HUES6 (cell line): ENCODE results near the gene RAET1E.
"Not testable (repeated sequence)": the region's sequence is repeated elsewhere in the genome, so short reads cannot be mapped to it uniquely, and the experiment has no call there.

Source experiments
- H3K27ac ChIP-seq: 2 replicates; pipeline ENCODE4 v1.7.0; 2013; ENCODE audit warnings: low read depth, mild to moderate bottlenecking, low read length, inconsistent platforms
- H3K27me3 ChIP-seq: 2 replicates; pipeline ENCODE4 v1.6.1; 2013; ENCODE audit warnings: low read length; ENCODE audit not compliant: control insufficient read depth, insufficient read depth
- H3K36me3 ChIP-seq: 2 replicates; pipeline ENCODE4 v1.6.1; 2013; ENCODE audit warnings: low read length; ENCODE audit not compliant: control insufficient read depth, insufficient read depth
- H3K4me1 ChIP-seq: 2 replicates; pipeline ENCODE4 v1.6.1; 2013; ENCODE audit warnings: low read length; ENCODE audit not compliant: control insufficient read depth, insufficient read depth
- H3K4me3 ChIP-seq: 2 replicates; pipeline ENCODE4 v1.5.1; 2013; ENCODE audit warnings: low read depth, low read length
- H3K9ac ChIP-seq: one replicate; pipeline ENCODE4 v1.6.1; 2013; ENCODE audit warnings: mild to moderate bottlenecking, low read length
- H3K9me3 ChIP-seq: 2 replicates; pipeline ENCODE4 v1.6.1; 2013; ENCODE audit warnings: low read depth, low read length; ENCODE audit not compliant: control insufficient read depth, insufficient read depth

RAET1E gene

DNA sequence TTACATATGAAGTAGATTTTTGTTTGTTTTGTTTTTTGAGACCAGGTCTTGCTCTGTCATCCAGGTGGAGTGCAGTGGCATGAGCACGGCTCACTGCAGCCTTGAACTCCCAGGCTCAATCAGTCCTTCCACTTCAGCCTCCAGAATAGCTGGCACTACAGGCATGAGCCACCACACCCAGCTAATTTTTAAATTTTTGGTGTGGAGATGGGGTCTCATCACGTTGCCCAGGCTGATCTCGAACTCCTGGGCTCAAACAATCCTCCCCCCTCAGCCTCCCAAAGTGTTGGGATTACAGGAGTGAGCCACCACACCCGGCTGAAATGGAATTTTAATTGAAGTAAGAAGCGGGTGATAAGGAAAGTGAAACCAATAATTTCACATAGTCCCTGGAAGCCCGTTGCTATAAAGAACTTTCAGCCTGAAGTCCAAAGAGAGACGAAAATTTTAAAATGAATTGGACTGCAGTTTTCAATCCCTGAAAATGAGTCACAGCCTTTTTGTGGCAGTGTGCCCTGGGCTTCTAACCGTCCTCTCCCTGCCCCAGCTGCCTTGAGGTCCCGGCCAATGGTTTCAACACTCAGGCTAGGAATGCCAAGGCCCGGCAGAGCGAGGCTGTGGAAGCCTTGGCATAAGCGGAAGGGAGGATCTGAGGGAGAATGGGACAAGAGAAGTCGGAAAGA lies 757 bp downstream of the RAET1E start:
- Histone ChIP-seq H3K4me1 (peaks cover 10% of the 10 kb centered on the region; the same call in 1 of the 2 replicates), H3K9me3 (no peaks in the 10 kb centered on the region), H3K27ac (no peak overlapping the region), H3K4me3 (no peak overlapping the region), H3K9ac (no peak overlapping the region), H3K36me3 (no peaks in the 10 kb centered on the region), H3K27me3 (peaks cover 13% of the 10 kb centered on the region)

DNA sequence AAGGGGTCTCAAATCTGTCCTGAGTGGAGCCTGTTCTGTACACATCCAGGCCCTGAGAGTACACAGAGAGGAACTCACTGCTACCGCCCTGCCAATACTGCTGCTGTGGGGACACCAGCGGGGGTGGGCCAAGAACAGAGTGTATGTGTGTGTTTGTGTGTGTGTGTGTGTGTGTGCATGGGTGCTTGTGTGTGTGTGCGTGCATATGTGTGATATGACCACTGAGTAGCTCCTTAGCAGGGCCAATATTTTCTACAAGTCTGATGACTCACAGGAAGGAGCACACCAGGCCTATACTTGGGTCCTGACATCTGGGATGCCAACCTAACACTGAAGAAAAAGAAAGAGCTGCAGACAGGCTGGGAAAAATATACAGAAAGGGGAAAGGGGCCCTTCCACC lies 1.4 kb downstream of the RAET1E start:
- H3K27ac ChIP-seq: no peak overlapping the region
- no peaks in the 10 kb centered on the region for H3K9me3 ChIP-seq
- H3K36me3 ChIP-seq: no peaks in the 10 kb centered on the region
- H3K27me3 ChIP-seq: peaks cover 13% of the 10 kb centered on the region
- H3K9ac ChIP-seq: no peak overlapping the region
- H3K4me3 ChIP-seq: no peak overlapping the region
- peaks cover 10% of the 10 kb centered on the region; the same call in 1 of the 2 replicates for H3K4me1 ChIP-seq

- Histone ChIP-seq H3K36me3 (no peaks in the 10 kb centered on the region), H3K4me3 (no peak overlapping the region), H3K9me3 (no peaks in the 10 kb centered on the region), H3K9ac (no peak overlapping the region), H3K27me3 (peaks cover 13% of the 10 kb centered on the region), H3K4me1 (peaks cover 10% of the 10 kb centered on the region; the same call in 1 of the 2 replicates), H3K27ac (no peak overlapping the region)
These were observed 2.1 kb downstream of the RAET1E start for GRCh38 chr6:149895833-149896271.

GRCh38 chr6:149895048-149895590 lies 2.8 kb downstream of the RAET1E start:
- peaks cover 10% of the 10 kb centered on the region; the same call in 1 of the 2 replicates for H3K4me1 ChIP-seq
- H3K4me3 ChIP-seq: no peak overlapping the region
- peaks cover 19% of the 10 kb centered on the region for H3K27me3 ChIP-seq
- no peaks in the 10 kb centered on the region for H3K9me3 ChIP-seq
- no peak overlapping the region for H3K27ac ChIP-seq
- no peak overlapping the region for H3K9ac ChIP-seq
- no peaks in the 10 kb centered on the region for H3K36me3 ChIP-seq

DNA sequence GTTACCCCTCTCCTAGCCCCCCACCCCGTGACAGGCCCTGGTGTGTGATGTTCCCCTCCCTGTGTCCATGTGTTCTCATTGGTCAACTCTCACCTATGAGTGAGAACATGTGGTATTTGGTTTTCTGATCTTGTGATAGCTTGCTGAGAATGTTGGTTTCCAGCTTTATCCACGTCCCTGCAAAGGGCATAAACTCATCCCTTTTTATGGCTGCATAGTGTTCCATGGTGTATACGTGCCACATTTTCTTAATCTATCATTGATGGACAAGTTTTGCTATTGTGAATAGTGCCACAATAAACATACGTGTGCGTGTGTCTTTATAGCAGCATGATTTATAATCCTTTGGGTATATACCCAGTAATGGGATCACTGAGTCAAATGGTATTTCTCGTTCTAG lies 6.0 kb downstream of the RAET1E start:
- H3K36me3 ChIP-seq, H3K9me3 ChIP-seq, H3K9ac ChIP-seq, H3K27me3 ChIP-seq, H3K4me3 ChIP-seq, H3K27ac ChIP-seq: not testable (repeated sequence)
- H3K4me1 ChIP-seq: peaks cover 10% of the 10 kb centered on the region; the same call in 1 of the 2 replicates

DNA sequence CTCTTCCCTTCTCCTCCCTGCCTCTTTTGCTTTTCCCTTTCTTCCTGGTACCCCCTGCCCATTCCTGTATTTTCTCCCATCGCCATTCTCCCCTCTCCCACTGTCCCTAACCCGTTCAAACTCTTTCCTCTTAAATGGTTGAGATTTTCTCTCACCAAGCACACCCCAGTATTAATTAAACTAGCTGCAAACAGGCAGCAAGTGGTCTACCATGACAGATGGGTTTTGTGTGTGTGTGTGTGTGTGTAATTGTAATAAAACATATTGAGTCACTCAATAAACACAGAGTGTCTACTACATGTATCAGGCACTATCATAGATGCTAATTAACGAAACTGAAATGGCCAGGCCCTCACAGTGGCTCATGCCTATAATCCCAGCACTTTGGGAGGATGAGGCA lies 6.7 kb downstream of the RAET1E start:
- Histone ChIP-seq H3K27me3 (peaks cover 7% of the 10 kb centered on the region; the same call in 1 of the 2 replicates), H3K4me1 (peaks cover 10% of the 10 kb centered on the region; the same call in 1 of the 2 replicates), H3K27ac (no peak overlapping the region), H3K4me3 (no peak overlapping the region), H3K36me3 (no peaks in the 10 kb centered on the region), H3K9ac (no peak overlapping the region), H3K9me3 (no peaks in the 10 kb centered on the region)

DNA sequence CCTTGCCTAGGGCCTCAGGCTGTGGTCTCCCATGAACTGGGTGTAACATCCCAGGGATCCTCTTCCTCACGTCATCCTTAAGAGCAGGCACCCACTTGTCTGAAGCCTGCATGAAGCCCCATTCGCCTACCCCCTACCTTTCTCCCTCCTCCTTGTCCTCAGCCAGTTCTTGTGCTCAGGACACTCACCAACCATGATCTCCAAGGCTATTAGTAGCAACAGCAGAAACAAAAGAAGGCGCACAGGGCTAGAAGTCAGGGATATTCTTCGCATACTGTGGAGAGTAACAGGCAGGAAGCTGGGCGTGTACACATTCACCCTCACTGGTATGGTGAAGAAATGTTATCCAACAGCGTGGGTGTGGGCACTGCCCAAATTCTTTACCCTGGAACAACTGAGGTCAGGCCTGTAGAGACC lies 7.3 kb downstream of the RAET1E start:
- Histone ChIP-seq H3K27me3 (peaks cover 7% of the 10 kb centered on the region; the same call in 1 of the 2 replicates), H3K9me3 (no peaks in the 10 kb centered on the region), H3K36me3 (no peaks in the 10 kb centered on the region), H3K4me3 (no peak overlapping the region), H3K9ac (no peak overlapping the region), H3K4me1 (peaks cover 9% of the 10 kb centered on the region; the same call in 1 of the 2 replicates), H3K27ac (no peak overlapping the region)

GRCh38 chr6:149889326-149889725 lies 8.6 kb downstream of the RAET1E start:
- Histone ChIP-seq H3K4me1 (no peaks in the 10 kb centered on the region), H3K36me3 (no peaks in the 10 kb centered on the region), H3K27me3 (peaks cover 18% of the 10 kb centered on the region; the same call in 1 of the 2 replicates), H3K4me3 (no peak overlapping the region), H3K27ac (no peak overlapping the region), H3K9me3 (no peaks in the 10 kb centered on the region), H3K9ac (no peak overlapping the region)

DNA sequence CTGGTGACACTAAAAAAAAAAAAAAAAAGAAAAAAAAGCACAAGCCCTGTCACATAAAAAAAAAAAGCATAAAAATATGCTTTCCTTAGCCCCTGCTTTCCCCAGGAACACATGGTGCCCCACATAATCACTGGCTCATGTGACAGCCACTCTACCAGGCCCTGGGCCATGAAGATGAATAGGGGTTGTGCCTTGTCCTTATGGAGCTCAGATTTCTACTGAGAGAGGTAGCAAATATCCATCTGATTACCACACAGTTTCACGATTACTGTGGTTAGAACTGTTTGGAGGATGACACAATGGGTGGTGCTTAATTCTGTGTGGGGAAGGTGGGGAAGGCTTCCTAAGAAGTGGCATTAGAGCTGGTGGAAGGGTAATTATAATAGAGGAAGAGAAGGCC lies 9.3 kb downstream of the RAET1E start:
- no peaks in the 10 kb centered on the region for H3K9me3 ChIP-seq
- peaks cover 23% of the 10 kb centered on the region; the same call in 1 of the 2 replicates for H3K27me3 ChIP-seq
- H3K36me3 ChIP-seq: no peaks in the 10 kb centered on the region
- H3K4me1 ChIP-seq: no peaks in the 10 kb centered on the region
- no peak overlapping the region for H3K27ac ChIP-seq
- no peak overlapping the region for H3K4me3 ChIP-seq
- H3K9ac ChIP-seq: no peak overlapping the region

DNA sequence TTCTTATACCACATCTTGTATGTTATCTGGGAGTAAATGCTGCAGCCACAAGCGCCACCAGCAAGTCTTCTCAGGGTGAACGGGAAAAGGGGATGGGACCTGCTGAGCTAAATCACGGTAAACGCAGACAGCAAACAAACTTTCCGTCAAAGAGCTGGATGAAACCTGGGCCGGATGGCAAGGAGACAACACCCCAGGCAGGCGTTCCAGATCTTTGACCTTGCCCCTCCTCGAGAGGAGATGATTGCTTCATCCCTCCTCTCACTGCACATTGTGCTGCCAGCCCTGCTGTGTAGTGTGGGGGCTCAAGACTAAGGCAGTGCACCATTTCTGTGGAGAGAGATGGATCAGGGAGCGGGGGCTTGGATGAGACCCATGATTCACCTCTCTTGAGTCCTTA lies 9.8 kb downstream of the RAET1E start:
- H3K9me3 ChIP-seq: no peaks in the 10 kb centered on the region
- no peaks in the 10 kb centered on the region for H3K4me1 ChIP-seq
- H3K36me3 ChIP-seq: no peaks in the 10 kb centered on the region
- no peak overlapping the region for H3K4me3 ChIP-seq
- H3K27me3 ChIP-seq: peaks cover 26% of the 10 kb centered on the region; the same call in 1 of the 2 replicates
- H3K27ac ChIP-seq: no peak overlapping the region
- no peak overlapping the region for H3K9ac ChIP-seq

DNA sequence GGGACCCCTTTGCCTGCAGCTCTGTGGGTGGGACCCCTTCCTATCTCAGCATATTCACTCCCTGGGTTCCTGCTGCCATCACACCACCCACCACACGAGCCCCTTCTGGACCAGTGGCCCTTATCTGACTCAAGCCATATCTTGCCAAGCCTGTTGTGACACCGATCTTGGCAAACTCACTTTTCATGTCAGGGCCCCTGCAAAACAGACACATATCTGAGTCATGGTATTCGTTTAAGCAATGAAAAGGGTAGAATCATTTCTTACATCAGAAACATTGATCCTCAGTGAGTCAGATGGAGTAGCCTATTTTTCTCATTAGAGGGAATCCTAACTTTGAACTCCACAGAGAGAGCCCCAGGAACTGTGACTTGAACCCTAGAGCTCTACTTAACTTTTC lies 10.6 kb downstream of the RAET1E start:
- no peak overlapping the region for H3K27ac ChIP-seq
- no peaks in the 10 kb centered on the region for H3K9me3 ChIP-seq
- no peaks in the 10 kb centered on the region for H3K36me3 ChIP-seq
- H3K9ac ChIP-seq: no peak overlapping the region
- no peaks in the 10 kb centered on the region for H3K4me1 ChIP-seq
- no peak overlapping the region for H3K4me3 ChIP-seq
- peaks cover 26% of the 10 kb centered on the region; the same call in 1 of the 2 replicates for H3K27me3 ChIP-seq
